Measurements from ENCODE around the gene GSAP. TPM values are rescaled to one million over a fixed set of nuclear protein-coding genes. Genes with fewer than 3 reads are reported as not detected.
A peak's percentile ranks its signal among the peaks of the same experiment; 100 is the strongest.

The GSAP gene
- total and polyA plus RNA-seq, 5 experiments from 2014 or later: 5.9 to 25.8 (median 7.8) TPM

DNA sequence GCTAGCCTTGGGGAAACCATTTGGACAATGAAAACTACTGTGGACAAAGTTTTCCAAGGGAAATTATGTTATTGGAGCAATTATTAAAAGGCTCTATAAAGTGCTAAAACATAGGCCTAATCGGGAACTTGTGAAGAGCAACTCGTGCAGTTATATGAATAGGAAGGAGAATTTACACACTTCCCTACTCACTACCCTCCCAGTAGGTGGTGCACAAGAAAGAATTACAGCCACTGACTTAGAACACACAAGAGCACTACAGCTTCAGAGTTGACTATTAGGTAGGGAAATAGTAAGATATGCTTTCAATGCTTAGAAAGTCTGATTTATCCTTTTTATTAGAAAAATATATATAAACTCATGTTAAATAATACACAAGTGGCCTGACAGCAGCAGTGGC lies 47.2 kb downstream of the GSAP start:
- Mint-ChIP-seq H3K4me1 (peaks cover 0 to 5% (median 3%) of the 10 kb centered on the region in 4 donors), H3K36me3 (peaks cover 27 to 46% (median 45%) of the 10 kb centered on the region in 3 donors), H3K27ac (no peak overlapping the region), H3K4me3 (no peak overlapping the region), H3K9me3 (peaks cover 0 to 19% (median 4%) of the 10 kb centered on the region in 9 donors), H3K27me3 (no peaks in the 10 kb centered on the region)
- no peak for ATAC-seq
- POLR2A ChIA-PET: no interaction called here
- DNase-seq: no peak

DNA sequence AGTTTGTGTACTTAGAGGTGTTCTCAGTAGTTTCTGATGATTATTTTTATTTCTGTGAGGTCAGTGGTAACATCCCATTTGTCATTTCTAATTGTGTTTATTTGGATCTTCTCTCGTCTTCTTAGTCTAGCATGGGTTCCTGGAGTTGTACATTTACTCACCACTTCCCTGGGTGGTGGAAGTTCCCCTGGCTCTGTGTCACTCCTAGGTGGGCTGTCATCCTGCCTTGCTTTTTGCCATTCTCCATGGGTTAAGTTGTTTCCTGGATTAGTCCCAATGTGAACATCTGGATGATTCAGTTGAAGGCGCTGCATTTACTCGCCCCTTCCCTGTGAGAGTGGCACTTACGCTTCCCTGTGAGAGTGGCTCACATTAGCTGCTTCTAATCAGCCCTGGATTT lies 48.2 kb downstream of the GSAP start:
- Mint-ChIP-seq H3K4me1 (peaks cover 0 to 9% (median 3%) of the 10 kb centered on the region in 4 donors), H3K27me3 (no peaks in the 10 kb centered on the region), H3K36me3 (peaks cover 27 to 37% (median 36%) of the 10 kb centered on the region in 3 donors), H3K27ac (peak overlapping the region in 1 of 10 donors; percentile 17), H3K9me3 (peaks cover 0 to 19% (median 4%) of the 10 kb centered on the region in 9 donors), H3K4me3 (no peak overlapping the region)
- DNase-seq: no peak
- POLR2A ChIA-PET: no interaction called here
- no peak for ATAC-seq

DNA sequence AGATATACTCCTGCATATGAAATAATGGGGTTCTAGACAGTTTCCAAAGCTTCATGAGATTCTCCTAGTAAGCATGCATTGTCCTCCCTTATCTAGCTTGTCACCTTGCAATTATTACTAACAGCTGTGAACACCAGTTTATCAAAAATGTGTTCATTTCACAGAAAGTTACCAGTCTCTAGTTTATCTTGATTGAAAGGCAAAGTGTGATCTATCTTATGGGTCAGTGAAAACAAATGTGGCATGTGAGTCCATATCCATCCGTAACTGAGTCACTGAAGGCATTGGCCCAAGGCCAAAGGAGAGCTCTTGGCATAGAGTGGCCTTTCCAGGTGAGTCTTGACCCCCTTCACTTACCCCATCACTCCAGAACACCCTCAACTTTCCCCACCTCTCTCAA lies 53.2 kb downstream of the GSAP start:
- H3K27ac Mint-ChIP-seq: peak overlapping the region in 3 of 10 donors; percentile 11 to 61 (median 26)
- peaks cover 14 to 30% (median 27%) of the 10 kb centered on the region in 3 donors for H3K36me3 Mint-ChIP-seq
- DNase-seq (no peak), ATAC-seq (no peak)
- no peaks in the 10 kb centered on the region for H3K27me3 Mint-ChIP-seq
- POLR2A ChIA-PET: no interaction called here
- H3K4me3 Mint-ChIP-seq: no peak overlapping the region
- H3K9me3 Mint-ChIP-seq: peaks cover 0 to 17% (median 4%) of the 10 kb centered on the region in 9 donors
- peaks cover 0 to 11% (median 3%) of the 10 kb centered on the region in 4 donors for H3K4me1 Mint-ChIP-seq

DNA sequence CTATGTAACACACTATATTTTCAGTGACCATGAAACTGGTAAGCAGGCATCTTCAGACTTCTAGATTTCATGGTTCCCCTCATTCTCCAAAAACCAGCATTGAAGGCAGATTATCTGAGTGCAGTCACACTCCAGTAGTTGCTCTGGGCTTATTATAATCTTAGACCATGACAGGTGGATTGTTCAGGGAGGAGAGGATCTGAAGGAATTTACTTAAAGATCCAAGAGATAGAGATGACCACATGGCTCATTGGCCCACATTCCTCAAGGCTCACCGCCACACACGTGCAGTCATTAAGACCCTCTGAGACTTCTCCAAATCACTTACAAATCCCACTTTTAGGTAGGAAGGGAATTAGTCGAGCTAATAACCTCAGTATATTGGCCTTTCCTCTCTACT lies 55.2 kb downstream of the GSAP start:
- H3K27me3 Mint-ChIP-seq: no peaks in the 10 kb centered on the region
- POLR2A ChIA-PET: no interaction called here
- H3K27ac Mint-ChIP-seq: peak overlapping the region in 3 of 10 donors; percentile 33 to 61 (median 38)
- ATAC-seq (no peak), DNase-seq (no peak)
- H3K4me3 Mint-ChIP-seq: no peak overlapping the region
- H3K9me3 Mint-ChIP-seq: peaks cover 0 to 2% (median 0%) of the 10 kb centered on the region in 9 donors
- H3K4me1 Mint-ChIP-seq: peaks cover 4 to 17% (median 9%) of the 10 kb centered on the region in 4 donors
- peaks cover 0 to 22% (median 13%) of the 10 kb centered on the region in 3 donors for H3K36me3 Mint-ChIP-seq

DNA sequence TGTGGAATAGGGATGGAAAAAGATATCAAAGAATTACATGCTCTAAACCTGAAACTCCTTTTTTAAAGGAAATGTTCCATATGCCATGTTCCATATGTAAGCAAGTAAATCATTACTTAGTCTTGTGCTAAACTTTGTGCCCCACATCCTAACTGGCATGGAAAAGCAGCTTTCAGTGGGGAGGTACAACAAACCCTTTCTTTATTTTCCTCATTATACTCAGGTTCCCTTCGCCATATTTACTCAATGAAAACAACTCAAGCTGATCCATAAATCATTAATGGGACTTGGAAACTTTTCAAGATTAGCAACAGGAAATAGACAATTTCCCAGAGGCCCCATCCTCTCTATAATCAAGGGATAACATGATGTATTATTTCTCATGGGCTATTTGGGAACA lies 56.0 kb downstream of the GSAP start:
- ATAC-seq (no peak), DNase-seq (no peak)
- no peaks in the 10 kb centered on the region for H3K9me3 Mint-ChIP-seq
- H3K27ac Mint-ChIP-seq: peak overlapping the region in 2 of 10 donors; percentile 11 to 12
- H3K27me3 Mint-ChIP-seq: no peaks in the 10 kb centered on the region
- peaks cover 9 to 21% (median 16%) of the 10 kb centered on the region in 4 donors for H3K4me1 Mint-ChIP-seq
- POLR2A ChIA-PET: no interaction called here
- H3K36me3 Mint-ChIP-seq: peaks cover 0 to 22% (median 13%) of the 10 kb centered on the region in 3 donors
- H3K4me3 Mint-ChIP-seq: no peak overlapping the region

DNA sequence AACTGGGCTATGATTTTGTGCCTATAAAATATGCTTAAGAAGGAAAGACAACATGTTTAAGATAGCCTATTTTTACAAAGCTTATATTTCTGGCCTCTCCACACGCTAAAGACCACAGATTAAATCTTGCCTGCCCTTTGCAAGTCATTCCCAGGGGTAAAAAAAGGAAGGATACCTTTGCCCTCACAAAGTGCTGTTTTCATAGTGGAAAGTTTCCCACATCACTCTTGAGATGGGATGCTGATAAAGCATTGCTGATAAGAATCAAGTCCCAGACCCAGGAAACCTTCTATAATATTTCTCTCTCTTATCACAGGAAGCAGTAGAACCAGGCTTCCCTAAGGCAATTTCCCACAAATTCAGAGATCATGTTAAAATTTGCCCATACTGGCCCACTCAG lies 56.5 kb downstream of the GSAP start:
- Mint-ChIP-seq H3K4me1 (peaks cover 13 to 26% (median 21%) of the 10 kb centered on the region in 4 donors), H3K27me3 (no peaks in the 10 kb centered on the region), H3K9me3 (no peaks in the 10 kb centered on the region), H3K4me3 (no peak overlapping the region), H3K27ac (peak overlapping the region in 2 of 10 donors; percentile 11 to 32), H3K36me3 (peaks cover 0 to 22% (median 13%) of the 10 kb centered on the region in 3 donors)
- ATAC-seq (no peak), DNase-seq (no peak)
- POLR2A ChIA-PET: no interaction called here

DNA sequence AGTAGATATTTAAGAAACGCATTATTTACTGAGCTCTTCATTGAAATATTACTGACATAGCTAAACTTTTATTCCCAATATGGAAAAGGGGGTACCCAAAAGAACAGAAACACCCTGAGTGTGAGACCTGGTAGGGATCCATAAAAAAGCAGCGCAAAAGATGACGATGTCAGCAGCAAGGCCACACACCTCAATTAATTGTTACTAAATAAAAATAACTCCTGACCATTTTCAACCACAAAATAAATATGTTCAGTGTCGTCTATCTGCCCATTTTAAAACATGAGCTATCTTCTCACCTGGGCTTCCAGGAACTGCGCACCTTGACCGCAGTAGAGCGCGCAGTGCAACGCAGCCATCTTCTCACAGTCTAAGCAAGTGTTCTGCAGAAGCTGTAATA lies 61.2 kb downstream of the GSAP start:
- Mint-ChIP-seq H3K4me1 (peaks cover 29 to 64% (median 54%) of the 10 kb centered on the region in 4 donors), H3K27ac (peak overlapping the region in 7 of 10 donors; percentile 71 to 95 (median 82)), H3K9me3 (no peaks in the 10 kb centered on the region), H3K27me3 (no peaks in the 10 kb centered on the region), H3K4me3 (peak overlapping the region in 9 of 10 donors; percentile 42 to 81 (median 69)), H3K36me3 (peaks cover 0 to 5% (median 4%) of the 10 kb centered on the region in 3 donors)
- POLR2A ChIA-PET: interaction anchor here (0.5 to 3.3 kb wide), 6 partner anchors 24 to 298 kb away, joined by 3 to 17 read pairs (median 4); partner anchors contain the start of gene GSAP
- ATAC-seq (no peak), DNase-seq (no peak)

DNA sequence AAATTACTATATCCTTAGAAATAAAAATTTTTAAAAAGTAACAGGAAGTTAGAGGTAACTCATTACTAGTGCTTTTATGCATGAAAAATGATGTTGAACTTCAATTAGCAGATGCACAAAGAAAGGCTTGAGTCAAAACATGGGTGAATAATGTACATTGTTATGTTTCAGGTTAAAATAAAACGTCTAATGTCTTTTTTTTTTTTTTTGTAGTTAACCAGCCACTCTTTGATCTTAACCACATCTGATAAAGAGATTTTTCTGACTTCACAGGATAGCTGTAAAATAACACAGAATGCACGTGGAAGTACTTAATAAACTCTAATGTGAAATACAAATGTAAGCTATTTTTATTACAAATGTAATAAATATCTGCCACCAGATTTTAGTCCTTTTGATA lies 61.7 kb downstream of the GSAP start:
- ATAC-seq: peak; percentile 45 to 48
- Mint-ChIP-seq H3K36me3 (peaks cover 0 to under 1% (median 0%) of the 10 kb centered on the region in 3 donors), H3K27me3 (no peaks in the 10 kb centered on the region), H3K4me3 (peak overlapping the region; percentile 10 to 81 (median 64)), H3K27ac (peak overlapping the region in 8 of 10 donors; percentile 37 to 95 (median 76)), H3K9me3 (no peaks in the 10 kb centered on the region), H3K4me1 (peaks cover 25 to 66% (median 58%) of the 10 kb centered on the region in 4 donors)
- DNase-seq: peak in 3 of 10 donors; percentile 75 to 77 (median 75)
- POLR2A ChIA-PET: interaction anchor here (0.6 to 3.3 kb wide), 8 partner anchors 23 to 299 kb away, joined by 3 to 17 read pairs (median 3); partner anchors contain the start of gene GSAP

DNA sequence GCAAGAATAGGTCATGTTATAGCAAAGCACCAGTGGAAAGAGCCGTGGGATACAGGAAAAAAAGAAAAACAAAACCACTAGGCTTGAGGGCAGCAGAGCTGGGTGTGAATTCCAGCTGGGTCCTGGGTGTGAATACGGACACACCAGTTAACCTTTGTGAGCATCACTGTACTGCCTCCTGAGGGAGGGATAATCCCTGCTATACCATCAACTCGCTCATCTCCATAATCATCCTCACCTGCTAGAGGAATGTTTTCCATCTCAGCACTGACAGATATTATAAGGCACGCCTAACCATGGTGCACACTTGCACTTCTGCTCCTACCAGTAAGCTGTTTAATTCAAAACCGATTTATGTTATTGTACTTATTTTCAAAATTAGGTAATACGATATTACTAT lies 62.2 kb downstream of the GSAP start:
- Mint-ChIP-seq H3K36me3 (no peaks in the 10 kb centered on the region), H3K27me3 (no peaks in the 10 kb centered on the region), H3K9me3 (no peaks in the 10 kb centered on the region), H3K4me3 (peak overlapping the region; percentile 8 to 81 (median 62)), H3K27ac (peak overlapping the region in 9 of 10 donors; percentile 12 to 95 (median 74)), H3K4me1 (peaks cover 30 to 72% (median 64%) of the 10 kb centered on the region in 4 donors)
- DNase-seq: peak in 1 of 10 donors; percentile 6
- POLR2A ChIA-PET: interaction anchor here (0.7 to 3.3 kb wide), 7 partner anchors 13 to 331 kb away, joined by 3 to 17 read pairs (median 3); partner anchors contain the start of gene GSAP
- ATAC-seq: no peak

DNA sequence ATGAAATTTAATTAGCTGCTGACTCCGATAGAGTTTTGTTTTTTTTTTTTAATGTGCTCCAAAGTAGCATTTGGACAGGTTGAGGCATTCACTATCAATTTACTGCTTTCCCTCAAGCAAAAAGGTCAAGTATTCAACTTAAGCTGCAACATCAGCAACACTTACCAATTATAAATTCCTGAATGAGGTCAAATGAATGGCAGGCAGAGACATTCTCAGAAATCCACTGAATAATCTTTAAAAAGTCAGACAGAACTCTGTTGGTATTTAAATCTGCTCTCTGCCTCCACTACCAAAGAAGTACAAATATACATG lies 62.8 kb downstream of the GSAP start:
- POLR2A ChIA-PET: interaction anchor here (0.7 to 3.3 kb wide), 4 partner anchors 13 to 332 kb away, joined by 3 to 17 read pairs (median 3); partner anchors contain the start of gene GSAP
- Mint-ChIP-seq H3K27ac (peak overlapping the region in 8 of 10 donors; percentile 12 to 95 (median 80)), H3K27me3 (no peaks in the 10 kb centered on the region), H3K4me3 (peak overlapping the region in 8 of 10 donors; percentile 13 to 81 (median 57)), H3K36me3 (no peaks in the 10 kb centered on the region), H3K9me3 (no peaks in the 10 kb centered on the region), H3K4me1 (peaks cover 34 to 77% (median 69%) of the 10 kb centered on the region in 4 donors)
- DNase-seq (no peak), ATAC-seq (no peak)

DNA sequence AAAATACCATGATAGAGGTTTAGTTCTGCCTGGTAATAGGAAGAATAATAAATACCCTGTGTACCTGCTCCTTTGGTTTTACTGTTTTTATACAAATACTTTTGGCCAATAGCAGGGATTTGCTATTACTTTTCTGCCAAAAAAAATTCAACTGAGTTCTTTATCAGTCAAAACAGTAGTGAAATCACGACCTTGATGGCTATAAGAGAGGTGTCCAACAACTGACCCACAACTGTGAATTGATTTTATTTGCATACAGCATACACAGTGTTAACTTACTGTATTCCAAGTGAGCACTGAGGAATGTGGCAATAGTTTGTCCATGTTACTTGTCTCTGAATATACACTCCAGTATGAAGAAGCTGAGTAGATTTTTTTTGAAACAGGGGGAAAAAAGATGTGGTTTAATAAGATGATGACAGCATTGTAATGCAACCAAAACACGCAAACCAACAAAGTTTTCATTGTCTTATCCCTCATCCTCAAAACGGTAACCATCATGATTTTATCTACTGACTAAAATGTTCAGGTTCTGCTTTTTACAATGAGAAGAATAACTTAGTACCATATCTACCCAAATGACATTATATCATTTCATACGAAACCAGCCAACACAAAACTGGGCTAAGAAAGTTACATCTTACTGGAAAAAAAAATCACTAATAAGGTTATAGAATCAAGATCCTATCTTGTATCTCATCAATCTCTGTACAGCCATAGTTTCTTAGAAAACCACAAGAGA lies 63.3 kb downstream of the GSAP start:
- POLR2A ChIA-PET: interaction anchor here (0.7 to 3.3 kb wide), 5 partner anchors 14 to 332 kb away, joined by 3 to 17 read pairs (median 3); partner anchors contain the start of gene GSAP
- Mint-ChIP-seq H3K4me1 (peaks cover 37 to 80% (median 72%) of the 10 kb centered on the region in 4 donors), H3K4me3 (peak overlapping the region in 9 of 10 donors; percentile 13 to 81 (median 56)), H3K27ac (peak overlapping the region; percentile 12 to 95 (median 73)), H3K36me3 (no peaks in the 10 kb centered on the region), H3K9me3 (no peaks in the 10 kb centered on the region), H3K27me3 (no peaks in the 10 kb centered on the region)
- DNase-seq (peak in 3 of 10 donors; percentile 12 to 27 (median 19)), ATAC-seq (no peak)

DNA sequence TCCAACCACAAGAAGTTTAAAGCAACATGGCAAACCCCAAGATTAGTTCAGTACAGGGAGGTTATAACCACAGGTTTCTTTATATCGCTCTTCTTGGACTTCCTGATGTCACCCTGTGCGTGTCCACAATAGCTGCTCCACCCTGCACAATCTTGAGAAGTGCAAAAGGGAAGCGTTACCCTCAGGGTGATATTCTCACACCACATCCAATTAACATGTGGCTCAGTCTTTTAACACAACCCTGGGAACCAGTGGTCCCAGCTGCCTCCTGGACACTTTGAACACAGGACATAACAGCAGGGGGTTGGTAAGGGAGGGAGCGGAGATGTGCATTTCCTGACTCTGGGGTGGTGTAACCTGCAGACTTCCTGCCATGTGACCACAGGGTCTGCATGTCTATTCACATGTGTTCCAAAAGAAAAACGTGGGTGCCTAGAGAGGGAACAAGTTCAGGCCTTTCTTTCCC lies 64.6 kb downstream of the GSAP start:
- ATAC-seq (peak; percentile 83 to 88), DNase-seq (peak; percentile 8 to 73 (median 48))
- H3K9me3 Mint-ChIP-seq: no peaks in the 10 kb centered on the region
- H3K27ac Mint-ChIP-seq: peak overlapping the region; percentile 33 to 95 (median 86)
- POLR2A ChIA-PET: interaction anchor here (0.8 to 1.2 kb wide), 2 partner anchors 57 to 64 kb away, joined by 3 to 5 read pairs; partner anchors contain the start of gene GSAP
- H3K36me3 Mint-ChIP-seq: no peaks in the 10 kb centered on the region
- peaks cover 35 to 79% (median 73%) of the 10 kb centered on the region in 4 donors for H3K4me1 Mint-ChIP-seq
- peak overlapping the region; percentile 64 to 90 (median 81) for H3K4me3 Mint-ChIP-seq
- no peaks in the 10 kb centered on the region for H3K27me3 Mint-ChIP-seq
